Activated effector memory CD4-positive, alpha-beta T cell treated with anti-CD3 and anti-CD28 coated beads, Interleukin-2, amount 50 U/mL, for 16 hours (primary cell): ENCODE results near the gene SRF.

Experiments
- DNase-seq: peaks from one replicate; pipeline ENCODE4 v3.0.0-alpha.2; 2020

The SRF gene

GRCh38 chr6:43147691-43148477, 23.2 kb upstream of the SRF start:
- DNase-seq: no peak

DNA sequence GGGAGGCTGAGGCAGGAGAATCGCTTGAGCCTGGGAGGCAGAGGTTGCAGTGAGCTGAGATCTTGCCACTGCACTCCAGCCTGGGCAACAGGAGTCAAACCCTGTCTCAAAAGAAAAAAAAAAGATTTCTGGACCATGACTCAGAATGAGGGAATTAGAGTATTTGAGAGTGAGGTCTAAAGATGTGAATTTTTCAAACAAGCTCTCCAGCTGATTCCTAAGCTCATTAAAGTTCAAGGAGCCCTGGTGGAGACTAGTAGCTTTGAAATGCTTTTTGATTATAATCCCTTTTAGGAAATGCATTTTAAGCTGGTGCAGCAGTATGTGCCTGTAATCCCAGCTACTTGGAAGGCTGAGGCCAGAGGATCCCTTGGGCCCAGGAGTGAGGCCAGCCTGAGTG, 21.8 kb upstream of the SRF start:
- DNase-seq: no peak

- no peak for DNase-seq
These were observed 20.9 kb upstream of the SRF start for GRCh38 chr6:43150051-43150751.

- no peak for DNase-seq
These were observed 11.5 kb upstream of the SRF start for GRCh38 chr6:43159599-43159998.

DNA sequence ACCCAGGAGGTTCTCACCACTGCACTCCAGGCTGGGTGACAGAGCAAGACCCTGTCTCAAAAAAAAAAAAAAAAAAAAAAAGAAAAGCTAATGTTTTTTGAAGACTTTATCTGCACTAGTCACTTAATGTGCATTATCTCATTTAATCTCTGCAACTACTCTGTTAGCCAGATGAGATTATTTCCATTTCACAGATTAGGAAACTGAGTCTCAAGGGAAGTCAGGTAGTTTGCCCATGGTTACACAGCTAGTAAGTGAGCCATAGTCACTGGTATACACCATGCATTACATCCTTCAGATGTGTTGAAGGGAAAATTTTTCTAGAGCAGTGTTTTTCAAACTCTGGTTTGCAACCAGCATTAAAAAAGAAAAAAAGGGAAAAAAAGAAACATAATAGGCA, 7.2 kb upstream of the SRF start:
- no peak for DNase-seq

GRCh38 chr6:43170417-43170930, 595 bp upstream of the SRF start:
- no peak for DNase-seq

DNA sequence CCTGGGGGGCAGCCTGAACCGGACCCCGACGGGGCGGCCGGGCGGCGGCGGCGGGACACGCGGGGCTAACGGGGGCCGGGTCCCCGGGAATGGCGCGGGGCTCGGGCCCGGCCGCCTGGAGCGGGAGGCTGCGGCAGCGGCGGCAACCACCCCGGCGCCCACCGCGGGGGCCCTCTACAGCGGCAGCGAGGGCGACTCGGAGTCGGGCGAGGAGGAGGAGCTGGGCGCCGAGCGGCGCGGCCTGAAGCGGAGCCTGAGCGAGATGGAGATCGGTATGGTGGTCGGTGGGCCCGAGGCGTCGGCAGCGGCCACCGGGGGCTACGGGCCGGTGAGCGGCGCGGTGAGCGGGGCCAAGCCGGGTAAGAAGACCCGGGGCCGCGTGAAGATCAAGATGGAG, 636 bp downstream of the SRF start:
- DNase-seq: peak; percentile 80

GRCh38 chr6:43172104-43173007, 1.3 kb downstream of the SRF start:
- peak; percentile 85 for DNase-seq

GRCh38 chr6:43173591-43174262, 2.7 kb downstream of the SRF start:
- no peak for DNase-seq

DNA sequence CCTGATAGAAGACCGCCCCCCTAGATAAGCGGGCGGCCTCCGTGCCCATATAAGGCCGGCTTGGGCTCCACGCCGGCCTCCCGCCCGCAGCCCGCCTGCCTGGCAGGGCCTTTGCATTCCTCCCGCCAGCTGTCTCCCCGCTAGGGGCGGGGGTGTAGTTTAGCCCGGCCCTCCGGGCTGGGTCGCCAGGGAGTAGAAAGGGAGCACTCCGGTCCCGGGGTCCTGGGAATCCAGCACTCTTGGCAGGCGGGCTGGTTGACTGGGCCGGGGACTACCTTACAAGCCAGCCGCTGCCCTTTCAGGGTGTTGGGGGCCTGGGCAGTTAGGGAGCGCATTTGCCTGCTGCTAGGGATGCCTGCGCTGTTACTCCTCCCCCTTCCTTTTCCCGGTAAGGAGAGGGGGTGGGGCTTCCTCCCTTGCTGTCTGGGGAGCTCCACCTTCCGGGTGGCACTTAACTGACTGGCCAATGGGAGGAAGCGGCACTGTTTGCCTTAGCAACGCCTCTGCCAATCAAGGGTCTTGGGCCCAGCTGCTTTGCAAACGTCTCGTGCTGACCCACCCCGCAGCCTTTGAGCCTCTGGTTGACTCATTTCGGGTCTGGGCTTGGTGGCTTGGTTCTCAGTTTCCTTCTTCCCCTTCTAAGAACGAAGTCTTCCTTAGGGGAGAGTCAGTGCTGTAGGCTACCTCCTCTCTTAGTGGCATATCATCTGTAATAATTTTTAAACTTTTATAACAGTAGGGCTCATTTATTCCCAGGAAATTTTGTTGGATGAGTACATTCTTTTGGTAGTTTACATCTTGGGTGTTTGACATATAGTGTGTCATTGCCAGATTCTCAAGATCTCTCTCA, 3.4 kb downstream of the SRF start:
- DNase-seq: peak; percentile 98

DNA sequence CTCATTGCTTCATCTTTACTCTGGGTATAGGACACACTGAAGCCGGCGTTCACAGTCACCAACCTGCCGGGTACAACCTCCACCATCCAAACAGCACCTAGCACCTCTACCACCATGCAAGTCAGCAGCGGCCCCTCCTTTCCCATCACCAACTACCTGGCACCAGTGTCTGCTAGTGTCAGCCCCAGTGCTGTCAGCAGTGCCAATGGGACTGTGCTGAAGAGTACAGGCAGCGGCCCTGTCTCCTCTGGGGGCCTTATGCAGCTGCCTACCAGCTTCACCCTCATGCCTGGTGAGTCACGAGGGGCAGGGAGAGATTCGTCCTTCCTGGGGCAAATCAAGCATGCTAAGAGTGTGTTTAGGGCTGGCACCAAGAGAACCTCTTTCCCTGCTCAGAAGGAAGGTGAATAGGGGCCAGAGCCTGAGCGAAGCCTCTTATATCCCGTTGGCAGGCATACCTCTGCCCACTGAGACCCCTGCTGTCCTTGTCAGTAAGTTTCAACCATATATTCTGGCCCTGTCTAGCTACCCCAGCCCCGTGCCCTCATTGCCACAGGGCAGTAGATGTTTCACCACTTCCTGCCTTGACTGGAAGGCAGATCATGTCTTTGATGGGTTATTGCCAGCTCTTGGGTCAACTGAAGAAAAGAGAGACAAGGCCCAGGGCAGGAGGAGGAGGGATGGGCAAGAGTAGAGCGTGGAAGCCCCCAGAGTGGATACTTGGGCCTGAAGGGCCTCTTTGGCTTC, 4.8 kb downstream of the SRF start:
- DNase-seq: no peak

GRCh38 chr6:43176423-43176786, 5.3 kb downstream of the SRF start:
- no peak for DNase-seq

DNA sequence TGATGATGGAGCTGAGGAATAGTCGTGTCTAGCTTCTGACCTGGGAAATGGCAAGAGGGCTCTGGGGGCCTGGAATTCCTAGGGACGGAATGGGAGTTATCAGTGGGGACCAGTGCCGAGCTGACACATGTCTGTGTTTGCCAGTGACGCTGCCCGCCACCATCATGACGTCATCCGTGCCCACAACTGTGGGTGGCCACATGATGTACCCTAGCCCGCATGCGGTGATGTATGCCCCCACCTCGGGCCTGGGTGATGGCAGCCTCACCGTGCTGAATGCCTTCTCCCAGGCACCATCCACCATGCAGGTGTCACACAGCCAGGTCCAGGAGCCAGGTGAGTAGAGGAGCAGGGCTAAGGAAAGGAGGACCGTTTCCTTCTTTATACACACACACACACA, 7.1 kb downstream of the SRF start:
- DNase-seq: no peak

DNA sequence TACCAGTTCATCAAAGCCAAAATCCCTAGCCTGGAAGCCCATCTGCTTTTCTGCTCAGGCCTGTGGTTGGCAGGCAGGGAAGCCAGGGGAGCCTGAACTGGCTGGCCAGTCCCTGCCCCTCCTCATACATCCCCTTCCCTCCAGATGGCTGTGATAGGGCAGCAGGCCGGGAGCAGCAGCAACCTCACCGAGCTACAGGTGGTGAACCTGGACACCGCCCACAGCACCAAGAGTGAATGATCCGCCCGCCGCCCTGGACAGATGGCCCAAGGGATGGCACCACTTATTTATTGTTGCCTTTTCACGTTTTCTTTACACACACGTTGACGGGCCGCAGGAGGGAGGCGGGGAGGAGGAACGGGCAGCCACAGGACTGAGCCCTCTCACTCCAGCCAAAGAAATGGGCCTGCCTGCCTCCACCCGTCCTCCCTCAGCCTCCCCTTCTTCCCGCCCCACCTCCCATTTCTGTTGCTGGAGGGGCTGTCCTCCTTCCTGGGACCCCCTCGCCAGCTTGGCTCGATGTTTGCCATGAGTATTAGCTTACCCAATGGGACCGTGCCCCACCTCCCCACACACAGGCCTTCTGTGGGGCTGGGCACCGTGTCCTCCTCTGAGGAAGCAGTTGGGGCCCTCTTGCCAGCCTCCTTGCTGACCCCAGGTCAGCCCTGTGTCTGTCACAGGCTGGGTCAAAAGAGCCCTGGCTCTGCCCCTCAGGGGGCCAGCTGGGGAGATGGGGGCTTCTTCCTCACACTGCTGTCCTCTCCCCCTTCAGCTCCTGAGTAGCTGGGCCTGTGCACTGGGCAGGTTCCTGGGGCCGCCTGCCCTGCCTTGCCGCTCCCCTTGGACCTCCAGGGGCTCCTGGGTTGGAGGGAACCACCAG, 8.1 kb downstream of the SRF start:
- DNase-seq: no peak

GRCh38 chr6:43180058-43180457, 9.0 kb downstream of the SRF start:
- DNase-seq: no peak

DNA sequence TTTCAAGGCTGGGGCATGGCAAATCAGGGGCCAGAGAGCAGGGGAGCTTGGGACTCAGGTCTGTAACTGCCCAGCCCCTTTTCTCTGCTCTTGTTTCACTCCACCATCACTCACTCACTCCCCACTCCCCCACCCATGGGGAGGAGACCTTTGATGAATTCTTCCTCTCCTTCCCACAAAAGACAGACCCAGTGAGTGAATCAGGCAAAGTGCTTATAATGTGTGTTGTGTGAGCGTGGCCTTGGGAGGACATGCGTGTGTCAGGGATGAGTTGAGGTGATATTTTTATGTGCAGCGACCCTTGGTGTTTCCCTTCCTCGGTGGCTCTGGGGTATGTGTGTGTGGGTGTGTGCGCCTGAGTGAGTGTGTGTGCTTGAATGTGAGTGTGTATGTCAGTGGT, 9.9 kb downstream of the SRF start:
- no peak for DNase-seq

- DNase-seq: no peak
These were observed 10.5 kb downstream of the SRF start for GRCh38 chr6:43181621-43181941.

DNA sequence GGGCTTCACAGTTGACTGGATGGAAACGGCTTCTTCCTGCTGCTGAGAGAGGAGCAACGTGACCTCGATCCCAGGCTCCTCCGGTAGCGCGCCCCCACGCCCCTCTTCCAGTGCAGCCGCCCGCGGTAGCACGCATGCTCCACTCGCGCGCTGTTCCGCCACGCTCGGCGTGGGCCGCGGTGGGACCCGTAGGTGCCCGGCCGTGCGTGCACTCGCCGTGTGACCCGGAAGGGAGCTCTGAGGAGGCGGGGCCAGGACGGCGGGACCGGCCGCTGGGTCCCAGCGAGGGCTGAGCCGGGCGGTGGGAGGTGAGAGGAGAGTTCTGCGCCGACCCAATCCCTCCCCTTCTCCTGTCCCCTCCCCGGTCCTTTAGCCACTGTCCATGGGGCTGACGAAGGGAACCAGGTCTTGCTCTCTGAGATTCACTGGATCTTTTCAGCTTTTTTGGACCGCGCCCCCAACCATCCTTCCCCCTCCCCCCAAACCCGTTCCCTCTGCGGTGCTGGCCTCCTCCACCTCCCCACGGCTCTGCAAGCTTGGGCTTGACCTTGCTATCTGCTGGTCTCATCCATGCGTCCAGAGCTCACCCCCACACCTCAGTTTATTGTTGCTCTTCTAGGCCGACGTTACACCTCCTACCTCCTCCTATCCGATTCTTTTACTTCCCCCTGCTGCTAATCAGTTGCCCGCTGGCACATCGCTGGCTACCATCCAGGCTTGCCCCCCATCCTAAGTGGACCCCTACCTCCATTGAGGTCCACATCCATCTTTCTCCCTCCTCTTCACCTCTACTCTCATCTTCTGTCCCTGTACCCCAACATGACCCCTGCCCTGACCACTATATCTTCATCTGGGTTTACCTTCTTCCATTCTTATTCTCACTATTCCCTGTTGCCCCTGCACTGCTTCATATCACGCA, 11.1 kb downstream of the SRF start, which contains the start of gene CUL9:
CUL9 (plus strand) TSS at position 255 of the 919 bp plus-strand sequence. CDS start 2,115 bp downstream, outside the sequence.
- peak; percentile 93 for DNase-seq

DNA sequence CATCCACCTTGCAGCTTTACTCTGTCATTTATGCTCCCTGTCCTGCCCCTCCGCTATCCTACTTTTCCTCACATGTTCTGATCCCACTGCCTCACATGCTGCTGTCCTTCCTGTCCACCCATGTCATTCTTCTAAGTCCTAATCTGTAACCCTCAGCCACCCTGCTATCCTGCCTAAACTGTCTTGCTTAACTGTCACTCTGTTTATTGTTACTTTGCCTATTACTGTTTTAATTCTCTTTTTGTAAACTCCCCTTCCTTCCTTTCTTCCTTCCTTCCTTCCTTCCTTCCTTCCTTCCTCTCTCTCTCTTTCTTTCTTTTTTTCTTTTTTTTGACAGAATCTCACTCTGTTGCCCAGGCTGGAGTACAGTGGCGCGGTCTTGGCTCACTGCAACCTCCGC, 12.4 kb downstream of the SRF start:
- no peak for DNase-seq
